Esophagus mucosa (tissue), 1 donor: ENCODE measurements around the gene PASD1. TPM values are rescaled to one million over a fixed set of nuclear protein-coding genes. Genes with fewer than 3 reads are reported as not detected.

Source experiments
- ATAC-seq: fragments of 200-7000 bp; cut with Tn5 transposase; one replicate; pipeline ENCODE4 v1.9.1; 2020
- total RNA-seq: library from RNA; stranded (reverse); gene quantifications from one replicate; pipeline ENCODE4 v1.2.4, GENCODE V29; 2023
- donor health status: DM: yes; HTN: yes; CAD: no.

Gene PASD1
- total RNA-seq, 1 donor from 2014 or later: not detected

GRCh38 chrX:151702026-151702714 is 138.7 kb downstream of the PASD1 start:
- no peak for ATAC-seq

- no peak for ATAC-seq
Observed at GRCh38 chrX:151702741-151703340, 139.4 kb downstream of the PASD1 start.

GRCh38 chrX:151703487-151703886 is 140.0 kb downstream of the PASD1 start:
- no peak for ATAC-seq

- ATAC-seq: no peak
Observed at GRCh38 chrX:151704041-151704663, 140.7 kb downstream of the PASD1 start.

- ATAC-seq: no peak
Observed at GRCh38 chrX:151708821-151709220, 145.3 kb downstream of the PASD1 start.

DNA sequence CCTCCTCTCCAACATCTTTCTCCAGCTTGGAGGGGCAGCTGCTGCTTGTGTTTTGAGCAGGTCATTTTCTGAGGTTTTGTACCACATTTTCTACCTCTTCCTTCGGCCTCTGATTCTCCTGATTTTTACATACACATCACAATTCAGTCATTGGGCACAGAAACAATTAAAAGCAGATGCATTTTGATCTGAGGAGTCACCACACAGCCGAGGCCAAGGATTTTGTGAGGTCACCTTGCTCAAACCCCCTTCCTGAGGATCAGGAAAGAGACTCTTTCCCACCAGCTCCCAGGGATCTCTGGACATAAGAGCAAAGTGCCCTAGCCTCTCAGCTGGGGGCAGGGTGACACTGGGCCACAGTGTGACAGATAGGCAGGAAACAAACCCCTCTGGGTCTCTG is 147.0 kb downstream of the PASD1 start:
- no peak for ATAC-seq

GRCh38 chrX:151711154-151711553 is 147.7 kb downstream of the PASD1 start:
- ATAC-seq: no peak

DNA sequence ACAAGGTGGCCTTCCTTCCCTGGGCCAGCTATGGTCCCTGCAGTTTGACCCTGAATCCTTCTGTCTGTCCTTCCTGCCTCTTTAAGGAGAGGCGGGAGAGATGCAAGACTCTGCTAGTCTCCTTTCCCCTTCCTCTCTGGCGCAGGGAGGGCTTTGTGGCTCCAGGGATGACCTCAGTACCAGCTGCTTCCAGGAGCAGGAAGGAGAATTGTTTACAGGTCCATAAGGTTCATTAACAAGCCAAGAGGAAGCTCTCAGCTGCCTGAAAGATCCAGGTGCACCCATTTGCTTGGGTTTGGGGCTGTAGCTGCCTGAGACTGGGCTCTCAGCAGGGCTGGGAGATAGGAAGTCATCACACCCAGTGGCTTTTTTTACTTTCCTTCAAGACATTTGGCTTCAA is 148.3 kb downstream of the PASD1 start:
- ATAC-seq: no peak

DNA sequence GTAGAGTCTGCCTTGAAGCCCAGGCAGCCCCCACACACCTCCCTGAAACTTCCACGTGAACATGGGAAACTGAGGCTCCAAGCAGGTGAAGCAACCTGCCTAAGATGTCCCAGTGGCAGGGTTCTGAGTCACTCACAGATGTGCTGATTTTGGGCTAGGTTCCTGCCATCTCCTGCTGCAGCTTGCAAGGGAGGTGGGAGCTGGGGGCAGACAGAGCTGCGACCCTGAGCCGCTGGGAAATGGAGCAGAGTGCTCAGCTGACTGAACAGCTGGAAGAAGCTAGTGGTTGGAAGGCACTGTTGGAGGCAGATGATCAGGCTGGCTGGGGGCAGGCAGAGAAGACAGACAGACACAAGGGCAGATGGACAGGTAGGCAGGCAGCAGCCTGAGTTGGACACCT is 148.8 kb downstream of the PASD1 start:
- no peak for ATAC-seq

DNA sequence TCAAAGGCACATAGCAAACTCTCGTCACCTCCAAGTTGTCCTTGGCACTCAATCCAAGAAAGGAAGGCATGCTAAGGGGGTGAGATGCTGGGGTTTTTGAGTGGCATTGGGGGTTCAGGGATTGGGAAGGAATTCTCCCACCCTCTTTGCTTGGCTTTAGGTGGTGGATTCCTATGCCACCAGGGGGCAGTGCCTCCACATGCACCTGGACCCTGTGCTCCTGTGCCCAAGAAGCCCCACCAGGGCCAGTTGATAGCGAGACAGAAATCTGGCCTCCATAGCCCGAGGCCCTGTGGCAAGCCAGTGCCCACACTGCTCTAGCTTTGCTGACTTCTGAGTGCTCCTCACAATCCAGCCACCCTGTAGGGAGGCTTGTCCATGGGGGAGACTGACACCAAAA is 150.4 kb downstream of the PASD1 start:
- ATAC-seq: no peak

GRCh38 chrX:151714362-151714761 is 150.9 kb downstream of the PASD1 start:
- no peak for ATAC-seq

GRCh38 chrX:151715752-151716151 is 152.3 kb downstream of the PASD1 start, which contains the start of gene FATE1:
Gene FATE1, plus strand, starts transcription at chrX:151716035. Its CDS starts 85 bp downstream, at chrX:151716120.
- no peak for ATAC-seq

GRCh38 chrX:151722241-151722846 is 158.9 kb downstream of the PASD1 start:
- no peak for ATAC-seq

GRCh38 chrX:151723156-151723760 is 159.8 kb downstream of the PASD1 start:
- ATAC-seq: no peak

DNA sequence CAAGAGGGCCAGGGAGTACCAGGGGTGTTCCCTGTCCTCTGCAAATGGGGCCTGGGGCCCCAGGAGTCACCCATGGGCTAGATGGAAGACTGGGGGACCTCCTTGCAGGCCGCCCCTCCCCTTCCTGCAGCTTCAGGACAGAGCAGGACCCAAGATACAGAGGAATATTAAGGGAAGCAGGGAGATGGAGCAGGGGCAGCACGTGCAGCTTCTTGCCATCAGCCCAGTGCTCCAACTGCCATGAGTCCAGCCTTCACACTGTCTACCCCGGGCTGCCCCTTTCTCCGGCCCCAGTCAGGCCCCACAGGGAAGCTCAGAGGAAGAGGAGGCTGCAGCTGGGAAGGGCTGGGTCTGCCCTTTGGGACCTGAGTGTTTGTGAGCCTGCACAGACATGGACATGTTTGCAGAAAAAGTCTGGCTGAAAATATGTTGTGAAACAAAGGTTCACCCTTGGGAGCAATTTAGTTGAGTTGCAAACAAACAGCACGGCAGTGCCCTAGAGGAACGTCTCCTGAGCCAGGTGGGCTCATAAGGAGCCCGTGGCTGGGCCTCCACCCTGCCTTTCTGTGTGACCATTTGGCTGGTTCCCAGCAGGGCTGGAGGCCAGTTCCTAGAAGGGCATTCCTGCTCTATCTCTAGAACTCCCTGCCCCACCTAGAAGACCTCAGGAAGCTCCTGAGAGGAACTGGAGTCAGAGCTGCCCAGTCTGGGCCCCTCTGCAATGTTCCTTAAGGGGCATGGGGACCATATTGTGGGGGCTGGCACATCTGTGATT is 161.3 kb downstream of the PASD1 start:
- no peak for ATAC-seq

DNA sequence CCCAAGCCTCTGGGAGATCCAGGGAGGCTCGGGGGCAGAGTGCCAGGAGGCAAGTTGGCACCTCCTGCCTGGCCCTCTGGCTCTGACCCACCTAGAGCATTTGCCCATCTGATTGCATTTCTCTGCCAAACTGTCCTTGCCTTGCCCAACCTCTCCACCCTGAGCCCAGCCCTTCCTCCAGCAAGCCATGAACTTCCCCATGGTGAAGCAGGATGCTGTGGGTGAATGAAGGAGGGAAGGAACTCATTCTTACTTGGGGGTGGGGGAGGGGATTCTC is 161.8 kb downstream of the PASD1 start:
- no peak for ATAC-seq

Other genes with a start within 250 kb of the PASD1 start
- gene VMA21, start 166.5 kb upstream of the PASD1 start, total RNA-seq: 25.5 TPM
- not detected for gene PRRG3, start 131.8 kb downstream of the PASD1 start, total RNA-seq
- not detected for gene FATE1, start 152.4 kb downstream of the PASD1 start, total RNA-seq
- gene CNGA2, start 171.1 kb downstream of the PASD1 start, total RNA-seq: not detected